ELR (cell line): ENCODE measurements around the gene MINK1.
"Not testable (repeated sequence)": the region's sequence is repeated elsewhere in the genome, so short reads cannot be mapped to it uniquely, and the experiment has no call there.

Source experiments
- DNase-seq: peaks from one replicate; pipeline ENCODE4 v3.0.0-alpha.2; 2015; ENCODE audit warnings: low read depth

The MINK1 gene

GRCh38 chr17:4899341-4900230 is 66.4 kb downstream of the MINK1 start, which contains the start of gene C17orf107:
Gene C17orf107 (plus strand): TSS chr17:4899536. CDS start chr17:4899763, 227 bp downstream.
- DNase-seq = peak; percentile 52

DNA sequence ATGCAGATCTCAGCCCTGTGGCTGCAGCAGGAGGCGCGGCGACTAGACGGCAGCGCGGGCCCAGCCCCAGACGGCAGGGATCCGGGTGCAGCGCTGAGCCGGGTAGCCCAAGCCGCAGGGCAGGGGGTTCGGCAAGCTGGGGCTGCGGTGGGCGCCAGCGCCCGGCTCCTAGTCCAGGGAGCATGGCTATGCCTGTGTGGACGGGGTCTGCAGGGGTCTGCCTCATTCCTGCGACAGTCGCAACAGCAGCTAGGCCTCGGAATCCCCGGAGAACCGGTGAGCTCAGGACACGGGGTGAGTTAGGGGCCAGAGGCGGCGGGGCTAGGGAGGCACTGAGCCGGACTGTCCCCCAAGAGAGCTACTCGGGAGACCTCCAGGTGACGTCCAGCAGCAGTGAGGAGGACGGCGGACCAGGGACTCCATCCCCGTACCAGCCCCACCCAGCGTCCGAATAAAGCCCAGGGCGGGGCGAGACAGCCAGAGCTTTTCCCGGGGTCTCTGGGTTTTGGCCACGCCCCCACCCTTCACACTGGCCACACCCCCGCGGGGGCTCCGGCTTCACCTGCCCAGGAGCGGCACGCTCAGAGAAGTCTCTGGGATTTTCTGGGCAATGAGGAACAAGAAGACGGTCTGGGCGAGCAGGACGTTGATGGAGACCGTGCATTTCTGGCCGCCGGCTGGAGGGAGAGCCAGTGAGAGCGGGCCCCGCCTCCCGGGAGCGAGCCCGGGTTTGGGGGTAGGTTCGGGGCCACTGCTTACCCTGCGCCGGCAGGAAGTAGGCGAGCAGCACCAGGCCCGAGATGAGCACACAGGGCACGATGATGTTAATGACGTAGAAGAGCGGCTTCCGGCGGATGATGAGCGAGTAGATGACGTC is 67.3 kb downstream of the MINK1 start:
- DNase-seq = no peak

DNA sequence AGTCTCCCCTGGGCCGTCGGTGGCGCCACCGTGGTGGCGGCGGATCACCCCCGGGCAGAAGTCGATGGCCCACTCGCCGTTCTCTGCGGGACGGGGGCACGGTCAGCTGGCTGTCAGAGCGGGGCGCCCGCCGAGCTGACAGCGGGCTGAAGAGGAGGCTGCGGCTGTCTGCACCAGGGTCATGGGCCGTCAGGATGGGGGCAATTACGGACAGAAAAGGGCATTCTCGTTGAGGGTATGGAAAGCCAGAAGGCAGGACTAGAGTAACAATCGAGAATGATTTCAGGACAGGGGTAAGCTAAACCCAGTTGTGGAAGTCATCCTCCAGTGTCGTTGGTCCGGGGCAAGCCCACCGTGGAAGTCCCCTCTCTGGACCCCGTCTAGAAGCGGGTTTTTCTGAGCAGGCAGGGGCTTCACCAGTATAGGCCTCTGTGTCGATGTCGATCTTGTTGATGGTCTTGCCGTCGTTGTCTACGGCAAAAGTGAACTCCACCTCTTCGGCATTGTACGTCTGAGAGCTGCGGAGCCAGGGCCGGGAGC is 68.0 kb downstream of the MINK1 start:
- no peak for DNase-seq

DNA sequence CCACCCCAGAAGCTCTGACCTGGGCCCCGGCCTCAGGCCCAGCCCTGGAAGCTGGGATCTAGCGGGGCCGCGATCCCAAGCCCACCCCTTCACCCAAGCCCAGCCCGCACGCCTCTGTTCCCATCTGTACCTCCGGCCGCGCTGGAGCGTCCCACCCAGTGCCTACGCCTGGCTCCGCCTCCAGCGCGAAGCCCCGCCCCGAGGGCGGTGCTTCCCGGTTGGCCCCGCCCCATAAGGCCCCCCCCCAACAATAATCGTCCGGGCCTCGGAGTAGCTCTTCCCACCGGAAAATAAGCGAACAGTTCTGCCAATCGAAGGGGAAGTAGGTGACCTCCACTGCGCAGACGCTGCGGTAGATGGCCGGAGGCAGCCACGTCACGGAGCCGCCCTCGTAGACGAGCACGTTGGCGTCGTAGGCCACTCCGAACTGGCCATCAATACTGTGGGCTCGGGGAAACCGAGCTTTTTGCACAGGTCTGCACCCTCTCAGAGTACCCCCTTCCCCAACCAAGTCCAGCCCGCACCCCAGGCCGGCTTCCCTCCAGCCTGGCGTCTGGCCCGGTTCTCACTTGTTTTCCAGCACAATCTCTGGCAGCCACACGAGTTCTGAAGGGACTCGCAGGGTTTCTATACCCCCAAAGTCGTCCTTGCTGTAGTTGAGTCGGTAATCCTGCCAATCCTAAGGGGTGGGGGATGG is 68.7 kb downstream of the MINK1 start:
- no peak for DNase-seq

DNA sequence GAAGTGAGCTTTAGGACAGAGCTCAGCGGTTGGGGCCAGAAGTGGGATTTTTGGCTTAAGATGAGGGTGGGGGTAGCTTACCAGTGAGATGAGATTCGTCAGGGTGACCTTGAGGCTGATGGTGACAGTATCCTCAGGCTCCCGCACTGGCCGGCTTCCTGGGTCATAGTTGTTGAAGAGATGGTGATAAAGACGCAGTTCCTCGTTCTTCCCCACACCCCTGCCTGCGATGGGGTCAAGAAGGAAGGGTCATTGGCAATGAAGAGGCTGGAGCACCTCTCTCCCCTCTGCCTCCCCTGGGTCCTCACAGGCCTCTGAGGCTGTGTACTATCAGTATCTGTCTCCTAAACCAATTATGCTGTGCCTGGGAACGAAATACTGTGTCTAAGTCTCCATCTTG is 69.4 kb downstream of the MINK1 start:
- DNase-seq = no peak

- DNase-seq = peak; percentile 81
These were observed 70.1 kb downstream of the MINK1 start, which contains the start of gene CHRNE for GRCh38 chr17:4903051-4903818. Gene CHRNE (minus strand): TSS chr17:4903098. CDS start chr17:4903063, 35 bp downstream.

DNA sequence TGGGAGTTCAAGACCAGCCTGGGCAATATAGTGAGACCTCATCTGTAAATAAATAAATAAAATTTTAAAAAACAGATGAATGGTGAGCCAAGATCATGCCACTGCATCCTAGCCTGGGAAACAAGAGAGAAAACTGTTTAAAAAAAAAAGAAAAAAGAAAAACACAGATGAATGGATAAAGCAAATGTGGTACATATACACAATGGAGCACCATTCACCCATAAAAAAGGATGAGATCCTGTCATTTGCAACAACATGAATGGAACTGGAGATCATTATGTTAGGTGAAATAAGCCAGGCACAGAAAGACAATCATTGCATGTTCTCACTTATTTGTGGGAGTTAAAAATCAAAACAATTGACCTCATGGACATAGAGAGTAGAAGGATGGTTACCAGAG is 73.5 kb downstream of the MINK1 start:
- DNase-seq = not testable (repeated sequence)

DNA sequence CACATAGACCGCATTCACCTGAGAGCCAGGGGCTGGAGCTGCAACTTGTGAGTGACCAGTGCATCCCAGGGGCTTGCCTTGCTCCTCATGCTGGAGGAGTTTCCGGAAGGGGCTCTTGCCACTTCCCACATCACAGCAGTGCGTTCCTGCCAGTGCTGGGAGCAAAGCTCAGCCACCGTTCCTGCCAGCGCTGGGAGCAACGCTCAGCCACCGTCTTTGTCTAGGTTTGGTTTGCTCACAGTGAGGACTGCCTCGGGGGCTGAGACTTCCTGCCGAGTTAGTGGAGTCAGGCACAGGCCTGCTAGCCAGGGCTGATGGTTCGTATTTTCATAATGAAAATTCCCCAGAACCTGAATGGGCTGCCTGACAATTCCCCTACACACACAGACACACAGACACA is 75.2 kb downstream of the MINK1 start:
- peak; percentile 59 for DNase-seq

DNA sequence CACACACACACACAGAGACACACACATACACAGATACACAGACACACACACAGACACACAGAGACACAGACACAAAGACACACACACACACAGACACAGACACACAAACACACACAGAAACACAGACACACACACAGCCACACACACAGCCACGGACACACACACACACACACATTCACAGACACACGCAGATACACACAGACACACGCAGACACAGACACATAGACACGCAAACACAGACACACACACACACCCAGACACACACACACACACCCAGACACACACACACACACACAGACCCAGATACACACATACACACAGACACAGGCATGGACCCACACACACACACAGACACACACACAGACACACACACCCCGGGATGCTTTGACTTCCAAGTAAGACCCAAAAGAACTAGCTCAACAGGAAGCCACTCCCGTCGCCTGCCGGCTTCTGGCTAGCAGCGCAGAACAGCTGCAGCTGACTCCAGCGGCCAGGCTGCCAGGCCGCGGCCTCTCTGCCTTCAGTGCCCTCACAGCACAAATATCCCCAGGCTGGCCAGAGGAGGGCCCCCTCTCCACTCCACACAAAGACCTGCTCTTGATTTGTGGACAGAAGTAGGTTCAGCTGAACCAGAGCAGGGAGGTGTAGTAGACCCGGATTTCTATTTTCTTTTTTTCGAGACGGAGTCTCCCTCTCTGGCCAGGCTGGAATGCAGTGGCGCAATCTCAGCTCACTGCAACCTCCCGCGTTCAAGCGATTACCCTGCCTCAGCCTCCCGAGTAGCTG is 75.8 kb downstream of the MINK1 start:
- DNase-seq = peak; percentile 92

GRCh38 chr17:4913994-4914393 is 80.9 kb downstream of the MINK1 start:
- DNase-seq = peak; percentile 35

DNA sequence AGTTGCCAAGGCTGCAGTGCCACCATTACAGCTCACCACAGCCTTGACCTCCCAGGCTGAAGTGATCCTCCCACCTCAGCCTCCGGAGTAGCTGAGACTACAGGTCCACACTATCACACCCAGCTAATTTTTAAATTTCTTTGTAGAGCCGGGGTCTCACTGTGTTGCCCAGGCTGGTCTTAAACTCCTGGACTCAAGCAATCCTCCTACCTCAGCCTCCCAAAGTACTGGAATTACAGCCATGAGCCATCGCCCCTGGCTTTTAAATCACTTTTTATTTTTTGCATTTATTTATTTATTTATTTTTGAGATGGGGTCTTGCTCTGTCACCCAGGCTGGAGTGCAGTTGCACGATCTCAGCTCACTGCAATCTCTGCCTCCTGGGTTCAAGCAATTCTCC is 81.4 kb downstream of the MINK1 start:
- not testable (repeated sequence) for DNase-seq

DNA sequence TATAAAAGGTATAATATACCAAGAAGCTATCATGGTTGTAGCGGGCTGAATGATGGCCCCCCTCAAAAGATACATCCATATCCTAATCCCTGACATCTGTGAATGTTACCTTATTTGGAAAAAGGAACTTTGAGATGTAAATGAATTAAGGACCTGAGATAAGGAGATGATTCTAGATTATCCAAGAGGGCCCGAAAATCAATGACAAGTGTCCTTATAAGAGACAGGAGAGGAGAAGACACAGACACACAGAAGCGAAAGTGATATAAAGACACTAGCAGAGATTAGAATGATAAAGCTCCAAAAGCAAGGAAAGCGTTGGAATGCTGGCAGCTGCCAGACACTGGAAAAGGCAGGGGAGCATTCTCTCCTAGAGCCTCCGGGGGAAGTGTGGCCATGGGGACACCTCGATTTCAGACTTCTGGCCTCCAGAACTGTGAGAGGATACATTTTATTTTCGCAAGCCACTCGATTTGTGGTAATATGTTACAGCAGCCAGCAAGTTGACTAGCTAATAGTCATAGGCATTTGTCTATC is 86.4 kb downstream of the MINK1 start:
- no peak for DNase-seq

- no peak for DNase-seq
These were observed 87.4 kb downstream of the MINK1 start for GRCh38 chr17:4920351-4921048.

- no peak for DNase-seq
These were observed 88.2 kb downstream of the MINK1 start for GRCh38 chr17:4921320-4921719.

- DNase-seq = not testable (repeated sequence)
These were observed 93.6 kb downstream of the MINK1 start for GRCh38 chr17:4926577-4927335.

DNA sequence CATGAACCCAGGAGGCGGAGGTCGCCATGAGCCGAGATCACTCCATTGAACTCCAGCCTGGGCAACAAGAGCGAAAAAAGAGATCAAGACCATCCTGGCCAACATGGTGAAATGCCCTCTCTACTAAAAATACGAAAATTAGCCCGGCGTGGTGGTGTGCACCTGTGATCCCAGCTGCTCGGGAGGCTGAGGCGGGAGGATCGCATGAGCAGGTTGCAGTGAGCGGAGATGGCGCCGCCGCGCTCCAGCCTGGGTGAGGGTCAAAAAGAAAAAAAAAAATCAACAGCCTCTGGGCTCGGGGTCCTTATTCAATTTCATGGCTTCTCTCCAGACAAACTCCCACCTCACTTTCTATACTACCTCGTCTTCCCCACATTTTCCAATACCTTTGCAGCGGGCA is 95.7 kb downstream of the MINK1 start:
- no peak for DNase-seq

GRCh38 chr17:4931963-4932362 is 98.8 kb downstream of the MINK1 start, which contains the start of gene GP1BA:
Gene GP1BA (plus strand): TSS chr17:4932277. CDS start chr17:4932605, 328 bp downstream.
- DNase-seq = no peak

DNA sequence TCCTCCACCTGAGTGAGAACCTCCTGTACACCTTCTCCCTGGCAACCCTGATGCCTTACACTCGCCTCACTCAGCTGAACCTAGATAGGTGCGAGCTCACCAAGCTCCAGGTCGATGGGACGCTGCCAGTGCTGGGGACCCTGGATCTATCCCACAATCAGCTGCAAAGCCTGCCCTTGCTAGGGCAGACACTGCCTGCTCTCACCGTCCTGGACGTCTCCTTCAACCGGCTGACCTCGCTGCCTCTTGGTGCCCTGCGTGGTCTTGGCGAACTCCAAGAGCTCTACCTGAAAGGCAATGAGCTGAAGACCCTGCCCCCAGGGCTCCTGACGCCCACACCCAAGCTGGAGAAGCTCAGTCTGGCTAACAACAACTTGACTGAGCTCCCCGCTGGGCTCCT is 99.6 kb downstream of the MINK1 start:
- no peak for DNase-seq
